Chondrocyte (in vitro differentiated cells): ENCODE data around the gene CACNA1C. TPM values are rescaled to one million over a fixed set of nuclear protein-coding genes. Genes with fewer than 3 reads are reported as not detected.

Experiments
- DNase-seq: peaks from one replicate; pipeline ENCODE4 v3.0.0; 2021; ENCODE audit warnings: mixed read lengths, low spot score
- H3K27ac Mint-ChIP-seq: one replicate; pipeline ENCODE4 v1.8.0; 2021; ENCODE audit warnings: mild to moderate bottlenecking, moderate library complexity, mixed read lengths; ENCODE audit not compliant: unreplicated experiment
- H3K27me3 Mint-ChIP-seq: 2 replicates; pipeline ENCODE4 v1.8.0; 2021; ENCODE audit warnings: low read depth, mixed read lengths
- H3K36me3 Mint-ChIP-seq: 2 replicates; pipeline ENCODE4 v1.8.0; 2021; ENCODE audit warnings: low read depth, mixed read lengths
- H3K4me1 Mint-ChIP-seq: 2 replicates; pipeline ENCODE4 v1.8.0; 2021; ENCODE audit warnings: low read depth, mild to moderate bottlenecking, mixed read lengths
- H3K4me3 Mint-ChIP-seq: one replicate; pipeline ENCODE4 v1.8.0; 2021; ENCODE audit warnings: mild to moderate bottlenecking, moderate library complexity, mixed read lengths; ENCODE audit not compliant: unreplicated experiment
- H3K9me3 Mint-ChIP-seq: 2 replicates; pipeline ENCODE4 v1.8.0; 2021; ENCODE audit warnings: low read depth, mixed read lengths
- total RNA-seq: library from RNA; stranded (reverse); gene quantifications from 3 replicates; pipeline ENCODE4 v1.2.1, GENCODE V29; 2021
- TF ChIP-seq, protein P1 (sequence below): fragments of 200-600 bp; sonication (generic); IDR thresholded peaks from 2 replicates; pipeline ENCODE4 v1.5.0; 2021; ENCODE audit warnings: antibody characterized with exemption, mild to moderate bottlenecking, moderate library complexity

The CACNA1C gene
- total RNA-seq, 1 donor from 2014 or later, result 27.0 TPM

DNA sequence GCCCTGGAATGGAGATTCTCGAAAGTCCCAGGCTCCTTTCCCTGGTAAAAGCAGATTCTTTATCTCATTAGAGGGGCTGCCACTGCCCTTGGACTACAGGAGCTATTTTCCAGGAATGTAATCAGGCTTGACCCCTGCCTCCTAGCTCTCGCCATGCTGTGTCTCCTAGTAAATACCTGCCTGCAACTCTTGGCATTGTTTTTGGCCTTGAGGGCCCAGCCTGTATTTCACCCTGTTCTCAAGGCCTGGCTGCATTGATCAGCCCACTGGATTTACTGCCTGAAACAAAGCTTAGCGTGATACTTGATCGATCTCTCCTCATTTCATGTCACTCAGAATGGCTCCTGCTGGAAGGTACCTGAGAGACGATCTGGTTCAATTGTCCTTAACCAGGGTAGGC lies 273.7 kb downstream of the CACNA1C start:
- TF ChIP-seq, protein P1, sequence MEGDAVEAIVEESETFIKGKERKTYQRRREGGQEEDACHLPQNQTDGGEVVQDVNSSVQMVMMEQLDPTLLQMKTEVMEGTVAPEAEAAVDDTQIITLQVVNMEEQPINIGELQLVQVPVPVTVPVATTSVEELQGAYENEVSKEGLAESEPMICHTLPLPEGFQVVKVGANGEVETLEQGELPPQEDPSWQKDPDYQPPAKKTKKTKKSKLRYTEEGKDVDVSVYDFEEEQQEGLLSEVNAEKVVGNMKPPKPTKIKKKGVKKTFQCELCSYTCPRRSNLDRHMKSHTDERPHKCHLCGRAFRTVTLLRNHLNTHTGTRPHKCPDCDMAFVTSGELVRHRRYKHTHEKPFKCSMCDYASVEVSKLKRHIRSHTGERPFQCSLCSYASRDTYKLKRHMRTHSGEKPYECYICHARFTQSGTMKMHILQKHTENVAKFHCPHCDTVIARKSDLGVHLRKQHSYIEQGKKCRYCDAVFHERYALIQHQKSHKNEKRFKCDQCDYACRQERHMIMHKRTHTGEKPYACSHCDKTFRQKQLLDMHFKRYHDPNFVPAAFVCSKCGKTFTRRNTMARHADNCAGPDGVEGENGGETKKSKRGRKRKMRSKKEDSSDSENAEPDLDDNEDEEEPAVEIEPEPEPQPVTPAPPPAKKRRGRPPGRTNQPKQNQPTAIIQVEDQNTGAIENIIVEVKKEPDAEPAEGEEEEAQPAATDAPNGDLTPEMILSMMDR, result no peak
- no peak for DNase-seq
- H3K27me3 Mint-ChIP-seq, result no peaks in the 10 kb centered on the region
- H3K4me3 Mint-ChIP-seq, result no peak overlapping the region
- no peaks in the 10 kb centered on the region for H3K9me3 Mint-ChIP-seq
- peaks cover 60% of the 10 kb centered on the region for H3K4me1 Mint-ChIP-seq
- H3K36me3 Mint-ChIP-seq, result peaks cover 4% of the 10 kb centered on the region
- no peak overlapping the region for H3K27ac Mint-ChIP-seq

DNA sequence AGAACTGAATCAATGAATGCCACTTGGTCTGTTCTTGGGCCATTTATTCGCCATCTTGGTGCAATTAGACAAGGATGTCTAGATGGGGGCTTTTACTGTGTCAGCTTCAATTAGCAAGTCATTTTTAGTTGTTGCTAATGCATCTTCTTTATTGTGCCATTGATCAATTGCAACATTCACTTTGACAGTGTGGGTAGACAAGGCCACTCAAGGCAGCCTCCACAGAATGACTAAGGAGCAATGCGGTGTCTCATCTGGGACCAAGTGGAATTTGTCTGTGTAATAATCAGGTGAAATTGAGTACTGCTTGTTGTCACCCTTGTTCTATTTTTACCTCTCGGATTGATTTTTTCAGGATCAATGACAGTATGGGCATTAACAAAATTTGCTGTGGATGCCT lies 275.9 kb downstream of the CACNA1C start:
- Mint-ChIP-seq H3K9me3 (no peaks in the 10 kb centered on the region), H3K4me3 (no peak overlapping the region), H3K27ac (no peak overlapping the region), H3K27me3 (no peaks in the 10 kb centered on the region), H3K36me3 (no peaks in the 10 kb centered on the region), H3K4me1 (peaks cover 67% of the 10 kb centered on the region)
- DNase-seq, result no peak
- TF ChIP-seq, protein P1, result no peak

DNA sequence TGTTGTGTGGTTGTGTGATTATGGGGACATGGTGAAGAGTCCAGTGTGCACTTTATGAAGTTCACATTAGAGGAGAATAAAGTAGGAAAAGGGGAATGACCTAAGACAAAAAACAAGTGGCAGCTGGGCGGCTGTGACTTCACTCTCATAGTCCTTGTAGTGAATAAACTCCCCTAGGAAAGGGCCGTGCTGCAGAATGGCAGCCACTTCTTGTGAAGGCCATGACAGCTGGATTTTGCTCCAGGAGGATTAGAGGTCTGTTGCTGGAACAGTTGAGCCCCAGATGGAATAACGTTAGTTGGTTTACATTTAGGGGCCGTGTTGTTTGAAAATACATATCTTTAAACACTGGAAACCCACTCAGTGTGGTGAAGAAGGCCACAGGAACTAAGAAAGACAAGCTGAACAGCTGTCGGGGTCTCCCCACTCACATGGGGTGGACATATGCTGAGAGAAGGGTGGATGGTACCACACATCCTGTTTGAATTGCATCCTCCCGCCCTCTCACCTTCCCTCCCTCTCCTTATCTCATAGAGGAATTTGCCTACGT lies 276.9 kb downstream of the CACNA1C start:
- TF ChIP-seq, protein P1, result no peak
- no peak for DNase-seq
- Mint-ChIP-seq H3K27me3 (no peaks in the 10 kb centered on the region), H3K4me1 (peaks cover 67% of the 10 kb centered on the region), H3K4me3 (no peak overlapping the region), H3K36me3 (no peaks in the 10 kb centered on the region), H3K27ac (no peak overlapping the region), H3K9me3 (no peaks in the 10 kb centered on the region)

- Mint-ChIP-seq H3K4me3 (no peak overlapping the region), H3K9me3 (no peaks in the 10 kb centered on the region), H3K4me1 (peaks cover 74% of the 10 kb centered on the region), H3K27ac (peak overlapping the region; percentile 98), H3K27me3 (no peaks in the 10 kb centered on the region), H3K36me3 (peaks cover 2% of the 10 kb centered on the region)
- TF ChIP-seq, protein P1, result no peak
- DNase-seq, result no peak
Measured at GRCh38 chr12:2332236-2332635, 279.4 kb downstream of the CACNA1C start.

- peaks cover 2% of the 10 kb centered on the region for H3K36me3 Mint-ChIP-seq
- no peaks in the 10 kb centered on the region for H3K27me3 Mint-ChIP-seq
- H3K4me1 Mint-ChIP-seq, result peaks cover 81% of the 10 kb centered on the region
- TF ChIP-seq, protein P1, result peak; percentile 41
- peak overlapping the region; percentile 98 for H3K27ac Mint-ChIP-seq
- H3K4me3 Mint-ChIP-seq, result peak overlapping the region; percentile 37
- H3K9me3 Mint-ChIP-seq, result no peaks in the 10 kb centered on the region
- DNase-seq, result no peak
Measured at GRCh38 chr12:2332947-2333346, 280.2 kb downstream of the CACNA1C start.
